K562 (cell line): ENCODE data around the gene TTC38. TPM values are rescaled to one million over a fixed set of nuclear protein-coding genes. Genes with fewer than 3 reads are reported as not detected.

ENCODE experiments used
- ATAC-seq: fragments of 200-7000 bp; cut with Tn5 transposase; 3 replicates; pipeline ENCODE4 v1.9.1; 2020; ENCODE audit warnings: moderate library complexity
- BruUV-seq: library from RNA; stranded (reverse); fragments of 400-500 nt; replicated peaks from 2 replicates; lab custom pipeline; 2021; lab: Mats Ljungman, UMichigan
- CTCF ChIA-PET: fragments of 300-600 bp; formaldehyde crosslinking; extraction: SDS; loops from one replicate; lab custom pipeline; 2021; ENCODE audit warnings: low intra/inter-chr PET ratio; lab: Yijun Ruan, JAX
- POLR2A ChIA-PET: fragments of 300-600, 350-650 bp; sonication (Branson Sonifier 250); formaldehyde crosslinking; extraction: SDS; loops from one replicate; lab custom pipeline; 2021; ENCODE audit warnings: antibody characterized with exemption, inconsistent platforms; lab: Yijun Ruan, JAX
- DNase-seq, 4 experiments: peaks; one replicate each; pipeline versions ENCODE4 v3.0.0 to v3.0.0-alpha.2; 2011 to 2018; ENCODE audit warnings: low spot score in 3 of 4, mixed read lengths in 3 of 4; ENCODE audit errors: extremely low read depth in 1 of 4
- FAIRE-seq: peaks from 2 replicates; lab custom pipeline; 2011; peaks lifted over from hg19 to GRCh38; lab: Jason Lieb, UNC
- H2AFZ ChIP-seq: 2 replicates; pipeline ENCODE4 v1.6.0; 2011; ENCODE audit warnings: low read depth, low read length, control low read depth, inconsistent platforms
- H3K27ac ChIP-seq: fragments of 200-600 bp; 3 replicates; pipeline ENCODE4 v1.8.0; 2011; ENCODE audit warnings: low read depth, mild to moderate bottlenecking, control low read depth, inconsistent platforms, low read length, moderate library complexity, mixed read lengths; ENCODE audit errors: extremely low read depth
- H3K27me3 ChIP-seq, 2 experiments: fragments of 300-600 bp in 1 of 2; 2 replicates in 1 of 2; 3 replicates in 1 of 2; pipeline versions ENCODE4 v1.6.0 to v1.8.0; 2011; ENCODE audit warnings: inconsistent platforms in 2 of 2, low read length in 2 of 2, mild to moderate bottlenecking in 1 of 2, mixed read lengths in 1 of 2, moderate library complexity in 1 of 2; ENCODE audit not compliant: control insufficient read depth in 2 of 2, insufficient read depth in 2 of 2
- H3K36me3 ChIP-seq: fragments of 300-600 bp; 3 replicates; pipeline ENCODE4 v1.8.0; 2011; ENCODE audit warnings: mild to moderate bottlenecking, low read length, inconsistent platforms; ENCODE audit not compliant: control insufficient read depth, insufficient read depth
- H3K4me1 ChIP-seq, 2 experiments: fragments of 200-600 bp in 1 of 2; replicated peaks in 1 of 2; 2 replicates in 1 of 2; 3 replicates in 1 of 2; pipeline versions ENCODE4 v1.5.1 to v1.8.0; 2011; ENCODE audit warnings: inconsistent platforms in 2 of 2, low read length in 2 of 2, mild to moderate bottlenecking in 1 of 2, mixed read lengths in 1 of 2, moderate library complexity in 1 of 2; ENCODE audit not compliant: control insufficient read depth in 2 of 2, insufficient read depth in 2 of 2
- H3K4me2 ChIP-seq: 2 replicates; pipeline ENCODE4 v1.6.1; 2011; ENCODE audit warnings: low read length, control low read depth, inconsistent platforms, mixed read lengths; ENCODE audit not compliant: insufficient read depth
- H3K4me3 ChIP-seq: fragments of 200-600 bp; sonication (generic), shearing (Covaris generic); 2 replicates; pipeline ENCODE4 v1.5.1; 2016; ENCODE audit warnings: control low read depth, inconsistent platforms
- H3K79me2 ChIP-seq: fragments of 200-600 bp; 3 replicates; pipeline ENCODE4 v1.8.0; 2011; ENCODE audit warnings: low read length, inconsistent platforms; ENCODE audit not compliant: control insufficient read depth, insufficient read depth
- H3K9ac ChIP-seq, 2 experiments: 2 replicates each; pipeline versions ENCODE4 v1.6.0 to v1.6.1; 2011; ENCODE audit warnings: low read depth in 2 of 2, low read length in 2 of 2, control low read depth in 1 of 2, inconsistent platforms in 1 of 2, mild to moderate bottlenecking in 1 of 2, mixed read lengths in 1 of 2; ENCODE audit not compliant: insufficient read depth in 1 of 2
- H3K9me1 ChIP-seq: one replicate; pipeline ENCODE4 v1.6.0; 2011; ENCODE audit warnings: inconsistent platforms, mild to moderate bottlenecking, low read length, moderate library complexity; ENCODE audit not compliant: control insufficient read depth, insufficient read depth
- H3K9me3 ChIP-seq: replicated peaks from 2 replicates; pipeline ENCODE4 v1.5.1; 2011; ENCODE audit warnings: low read depth, low read length, inconsistent platforms; ENCODE audit not compliant: control insufficient read depth, insufficient read depth
- H4K20me1 ChIP-seq: replicated peaks from 2 replicates; pipeline ENCODE4 v1.6.1; 2011; ENCODE audit warnings: low read length, inconsistent platforms, mixed read lengths; ENCODE audit not compliant: control insufficient read depth, insufficient read depth
- ADNP ChIP-seq: fragments of 200-800 bp; sonication (Bioruptor generic); IDR thresholded peaks from 2 replicates; pipeline ENCODE4 v1.6.1; 2016; ENCODE audit warnings: missing genetic modification characterization, missing compliant biosample characterization
- ARID1B ChIP-seq: fragments of 450-650 bp; IDR thresholded peaks from 2 replicates; pipeline ENCODE4 v1.6.1; 2016; ENCODE audit warnings: antibody characterized with exemption, mild to moderate bottlenecking, inconsistent platforms
- ARID2 ChIP-seq: fragments of 450-650 bp; IDR thresholded peaks from 2 replicates; pipeline ENCODE4 v1.6.1; 2017; ENCODE audit warnings: antibody characterized with exemption, mild to moderate bottlenecking
- CBX8 ChIP-seq: fragments of 200-600 bp; sonication (generic); IDR thresholded peaks from 2 replicates; pipeline ENCODE4 v1.6.1; 2012; ENCODE audit warnings: borderline replicate concordance, mixed run types, low read depth, mild to moderate bottlenecking, moderate library complexity, mixed read lengths, low read length, control low read depth, inconsistent platforms; ENCODE audit not compliant: poor library complexity, severe bottlenecking; ENCODE audit errors: extremely low read depth
- FOXK2 ChIP-seq, 2 experiments: fragments of 450-650 bp; IDR thresholded peaks in 1 of 2; conservative IDR thresholded peaks in 1 of 2; 2 replicates each; pipeline ENCODE4 v1.6.1; 2016; ENCODE audit warnings: low read depth in 2 of 2, mild to moderate bottlenecking in 1 of 2
- KDM5B ChIP-seq: fragments of 200-600 bp; sonication (generic); IDR thresholded peaks from 2 replicates; pipeline ENCODE4 v1.6.1; 2012; ENCODE audit warnings: low read depth, mild to moderate bottlenecking, moderate library complexity, low read length, control low read depth, inconsistent platforms; ENCODE audit not compliant: insufficient replicate concordance
- MBD2 ChIP-seq: sonication (generic); IDR thresholded peaks from 2 replicates; pipeline ENCODE4 v1.6.1; 2016; ENCODE audit warnings: low read depth, borderline replicate concordance
- SMARCB1 ChIP-seq: IDR thresholded peaks from 2 replicates; pipeline ENCODE4 v1.6.1; 2011; ENCODE audit warnings: improper control_type of control experiment, low read depth; ENCODE audit not compliant: insufficient read length
- TCFL5 ChIP-seq: fragments of 250-450 bp; sonication (Bioruptor Pico); conservative IDR thresholded peaks from 2 replicates; pipeline ENCODE4 v1.6.1; 2021; ENCODE audit warnings: mild to moderate bottlenecking, moderate library complexity, matching md5 sums
- ZNF324 ChIP-seq: fragments of 250-450 bp; sonication (Bioruptor Pico); IDR thresholded peaks from 2 replicates; pipeline ENCODE4 v1.4.0; 2020; ENCODE audit warnings: mild to moderate bottlenecking
- ZNF696 ChIP-seq: fragments of 250-450 bp; sonication (Bioruptor Pico); conservative IDR thresholded peaks from 2 replicates; pipeline ENCODE4 v1.4.0; 2020; ENCODE audit warnings: mild to moderate bottlenecking, moderate library complexity
- WGBS: fragments of 100-300 bp; shearing (Covaris generic); methylation state at CpG from one replicate; pipeline ENCODE4 v1.1.6; 2016; ENCODE audit warnings: low coverage, mixed read lengths; ENCODE audit not compliant: insufficient coverage; ENCODE audit errors: missing lambda C conversion rate; 5-methylcytosine and 5-hydroxymethylcytosine counted together
- in situ Hi-C: fragments of 300-500 bp; cut with MboI; formaldehyde crosslinking; loops from 4 replicates; pipeline ENCODE4 v1.15.0; 2018; ENCODE audit warnings: inconsistent platforms, mixed read lengths
- intact Hi-C: fragments of 100-400 bp; cut with micrococcal nuclease; formaldehyde crosslinking; loops from 2 replicates; pipeline ENCODE4 v1.14.2; 2022
- polyA plus RNA-seq, 8 experiments: library from polyadenylated mRNA; depleted of rRNA in 4 of 8; stranded (reverse) in 5 of 8; unstranded in 3 of 8; fragments of >200 nt; fragmentation: Nextera tagmentation in 2 of 8; fragmentation: Illumina TruSeq in 1 of 8; extraction: Ambion mirVana in 2 of 8; extraction: Trizol in 1 of 8; gene quantifications; 2 replicates each; pipeline versions ENCODE4 v1.2.1 to v1.2.3, GENCODE V29; 2011 to 2014; ENCODE audit warnings: inconsistent platforms in 1 of 8, missing spikeins in 1 of 8
- total RNA-seq, 7 experiments: library from RNA; depleted of rRNA in 6 of 7; stranded (reverse); fragments of >200 nt in 6 of 7; fragmentation: Illumina TruSeq in 2 of 7; extraction: Trizol in 2 of 7; gene quantifications; 2 replicates each; pipeline versions ENCODE4 v1.2.1 to v1.2.3, GENCODE V29; 2011 to 2021; ENCODE audit warnings: low replicate concordance in 1 of 7

TTC38 gene
- total and polyA plus RNA-seq, 9 of the 15 experiments (the other 6 are each of a cell fraction or from before 2014, with no cell fraction given), result 0.84 to 28.4 (median 18.1) TPM

GRCh38 chr22:46226577-46226976 is 41.2 kb upstream of the TTC38 start:
- ATAC-seq (no peak), DNase-seq (no peak), FAIRE-seq (no peak)
- H3K9me1 ChIP-seq, result no peaks in the 10 kb centered on the region
- TF ChIP-seq KDM5B (no peak), ZNF324 (no peak), CBX8 (no peak), FOXK2 (conservative IDR thresholded peaks at IDR 0.05 in 1 of 2, IDR thresholded peaks at IDR 0.05 in 1 of 2; ENCODE audit: low read depth in 2 of 2) (no peak), TCFL5 (CRISPR knock-in tag) (no peak), ARID1B (no peak), ADNP (tag) (no peak), ARID2 (no peak), ZNF696 (CRISPR knock-in tag) (no peak), MBD2 (no peak), SMARCB1 (no peak)
- H3K79me2 ChIP-seq, result no peaks in the 10 kb centered on the region
- intact Hi-C loops (no loop called here), in situ Hi-C loops (no loop called here)
- peaks cover 0 to 10% of the 10 kb centered on the region in 2 experiments; a peak in 2 of 5 replicates for H3K4me1 ChIP-seq
- H2AFZ ChIP-seq, result no peak overlapping the region
- ChIA-PET POLR2A (interaction anchor here (1.7 kb wide), 1 partner anchor 15 kb away, joined by 5 read pairs; no protein-coding TSS in a partner anchor), CTCF (no interaction called here)
- no TSS peak for BruUV-seq
- no peaks in the 10 kb centered on the region for H3K27me3 ChIP-seq
- no peaks in the 10 kb centered on the region for H4K20me1 ChIP-seq
- H3K4me2 ChIP-seq, result no peak overlapping the region
- H3K36me3 ChIP-seq, result no peaks in the 10 kb centered on the region
- WGBS, result 73% methylated on average over 6 of the region's 7 CpGs
- H3K9ac ChIP-seq, result no peak overlapping the region
- no peak overlapping the region for H3K27ac ChIP-seq
- H3K9me3 ChIP-seq, result no peaks in the 10 kb centered on the region
- no peak overlapping the region for H3K4me3 ChIP-seq
